Caco-2 (cell line): ENCODE results near the gene C1orf105. TPM values are rescaled to one million over a fixed set of nuclear protein-coding genes. Genes with fewer than 3 reads are reported as not detected.

ENCODE experiments used
- BruUV-seq: library from RNA; stranded (reverse); fragments of 400-500 nt; replicated peaks from 2 replicates; lab custom pipeline; 2021; lab: Mats Ljungman, UMichigan
- CTCF ChIA-PET: fragments of 300-600 bp; sonication (Branson Sonifier 250); formaldehyde crosslinking; loops from one replicate; lab custom pipeline; 2022; ENCODE audit warnings: antibody characterized with exemption; lab: Charles Lee
- POLR2A ChIA-PET: fragments of 300-600 bp; sonication (Branson Sonifier 250); formaldehyde crosslinking; loops from one replicate; lab custom pipeline; 2022; ENCODE audit warnings: antibody characterized with exemption; lab: Charles Lee
- DNase-seq, 2 experiments: peaks; one replicate each; pipeline versions ENCODE4 v3.0.0 to v3.0.0-alpha.2; 2020 to 2022
- H3K27me3 ChIP-seq: replicated peaks from 2 replicates; pipeline ENCODE4 v1.6.0; 2011; ENCODE audit warnings: low read length; ENCODE audit not compliant: control insufficient read depth, insufficient read depth
- H3K36me3 ChIP-seq: 2 replicates; pipeline ENCODE4 v1.5.1; 2011; ENCODE audit warnings: low read length; ENCODE audit not compliant: control insufficient read depth, insufficient read depth
- H3K4me1 ChIP-seq: fragments of 250-450 bp; sonication (Bioruptor Pico); 2 replicates; pipeline ENCODE4 v1.5.1; 2020; ENCODE audit warnings: mild to moderate bottlenecking
- H3K4me3 ChIP-seq: 2 replicates; pipeline ENCODE4 v1.5.1; 2011; ENCODE audit warnings: low read depth, mild to moderate bottlenecking, control low read depth, low read length
- H3K9me3 ChIP-seq: fragments of 250-450 bp; sonication (Bioruptor Pico); 2 replicates; pipeline ENCODE4 v1.5.1; 2020; ENCODE audit warnings: mild to moderate bottlenecking, moderate library complexity
- H3K27ac Mint-ChIP-seq: one replicate; pipeline ENCODE4 v1.8.0; 2022; ENCODE audit warnings: mixed read lengths; ENCODE audit not compliant: unreplicated experiment
- H3K27me3 Mint-ChIP-seq: one replicate; pipeline ENCODE4 v1.8.0; 2022; ENCODE audit warnings: mixed read lengths; ENCODE audit not compliant: insufficient read depth, unreplicated experiment
- H3K36me3 Mint-ChIP-seq: one replicate; pipeline ENCODE4 v1.8.0; 2022; ENCODE audit warnings: mild to moderate bottlenecking, mixed read lengths; ENCODE audit not compliant: insufficient read depth, unreplicated experiment
- H3K4me1 Mint-ChIP-seq: one replicate; pipeline ENCODE4 v1.8.0; 2022; ENCODE audit warnings: low read depth, mixed read lengths; ENCODE audit not compliant: unreplicated experiment
- H3K4me3 Mint-ChIP-seq: one replicate; pipeline ENCODE4 v1.8.0; 2022; ENCODE audit warnings: mild to moderate bottlenecking, moderate library complexity, mixed read lengths; ENCODE audit not compliant: unreplicated experiment
- H3K9me3 Mint-ChIP-seq: one replicate; pipeline ENCODE4 v1.8.0; 2022; ENCODE audit warnings: mixed read lengths; ENCODE audit not compliant: unreplicated experiment
- CTCF ChIP-seq, 2 experiments: fragments of 200-600 bp in 1 of 2; IDR thresholded peaks; 1 replicate in 1 of 2; 2 replicates in 1 of 2; pipeline versions ENCODE4 v1.5.1 to v1.8.0; 2011 to 2022; ENCODE audit warnings: antibody characterized with exemption in 1 of 2, control low read depth in 1 of 2, inconsistent platforms in 1 of 2, low read depth in 1 of 2, low read length in 1 of 2, mild to moderate bottlenecking in 1 of 2, moderate library complexity in 1 of 2; ENCODE audit not compliant: insufficient read depth in 1 of 2, severe bottlenecking in 1 of 2, unreplicated experiment in 1 of 2
- intact Hi-C: fragments of 100-400 bp; cut with micrococcal nuclease; formaldehyde crosslinking; loops from one replicate; pipeline ENCODE4 v1.10.0; 2022; ENCODE audit not compliant: unreplicated experiment
- total RNA-seq: library from RNA; stranded (reverse); gene quantifications from 2 replicates; pipeline ENCODE4 v1.2.3, GENCODE V29; 2022

C1orf105 gene
- total RNA-seq, 1 experiment from 2014 or later = 0.82 TPM

- CTCF ChIA-PET = no interaction called here
- intact Hi-C loops = no loop called here
These were observed 26.1 kb downstream of the C1orf105 start for GRCh38 chr1:172446547-172446946.

GRCh38 chr1:172447641-172448040 is 27.2 kb downstream of the C1orf105 start:
- Mint-ChIP-seq H3K4me1 (peaks cover 49% of the 10 kb centered on the region), H3K27ac (peak overlapping the region; percentile 88), H3K27me3 (no peaks in the 10 kb centered on the region), H3K36me3 (no peaks in the 10 kb centered on the region), H3K9me3 (no peaks in the 10 kb centered on the region), H3K4me3 (no peak overlapping the region)
- Histone ChIP-seq H3K27me3 (no peaks in the 10 kb centered on the region), H3K9me3 (no peaks in the 10 kb centered on the region), H3K4me3 (no peak overlapping the region), H3K36me3 (no peaks in the 10 kb centered on the region), H3K4me1 (peaks cover 65% of the 10 kb centered on the region)
- DNase-seq = no peak
- POLR2A ChIA-PET = no interaction called here
- BruUV-seq = no TSS peak
- TF ChIP-seq CTCF (IDR thresholded peaks at IDR 0.05; ENCODE audit: insufficient read depth in 1 of 2, low read depth in 1 of 2, low read length in 1 of 2, severe bottlenecking in 1 of 2, unreplicated experiment in 1 of 2) = no peak
- CTCF ChIA-PET = no interaction called here
- intact Hi-C loops = no loop called here

More at GRCh38 chr1:172446547-172446946, 26.1 kb downstream of the C1orf105 start:
- H3K4me1 ChIP-seq = peaks cover 56% of the 10 kb centered on the region
- no peaks in the 10 kb centered on the region for H3K36me3 Mint-ChIP-seq
- no peak overlapping the region for H3K4me3 ChIP-seq
- no peaks in the 10 kb centered on the region for H3K27me3 ChIP-seq
- no peaks in the 10 kb centered on the region for H3K27me3 Mint-ChIP-seq
- no peak overlapping the region for H3K4me3 Mint-ChIP-seq
- peaks cover 49% of the 10 kb centered on the region for H3K4me1 Mint-ChIP-seq
- no peak overlapping the region for H3K27ac Mint-ChIP-seq
- BruUV-seq = no TSS peak
- no peaks in the 10 kb centered on the region; the same call in 1 of the 2 replicates for H3K36me3 ChIP-seq
- POLR2A ChIA-PET = no interaction called here
- H3K9me3 Mint-ChIP-seq = no peaks in the 10 kb centered on the region
- no peak for TF ChIP-seq CTCF (IDR thresholded peaks at IDR 0.05; ENCODE audit: insufficient read depth in 1 of 2, low read depth in 1 of 2, low read length in 1 of 2, severe bottlenecking in 1 of 2, unreplicated experiment in 1 of 2)
- DNase-seq = no peak
- H3K9me3 ChIP-seq = no peaks in the 10 kb centered on the region

- DNase-seq = peak; percentile 82 to 87
- H3K27me3 Mint-ChIP-seq = no peaks in the 10 kb centered on the region
- intact Hi-C loops = loop anchor here (1.0 kb wide), 1 partner anchor 50 kb away; no protein-coding TSS in a partner anchor
These were observed 28.6 kb downstream of the C1orf105 start for GRCh38 chr1:172448995-172449584.

More at GRCh38 chr1:172448995-172449584, 28.6 kb downstream of the C1orf105 start:
- H3K4me1 Mint-ChIP-seq = peaks cover 61% of the 10 kb centered on the region
- ChIA-PET POLR2A (interaction anchor here (0.5 to 3.2 kb wide), 5 partner anchors 11 to 83 kb away, joined by 3 to 42 read pairs (median 5); partner anchors contain the start of gene SUCO), CTCF (interaction anchor here (0.6 to 3.1 kb wide), 9 partner anchors 17 to 447 kb away, joined by 3 to 21 read pairs (median 3); partner anchors contain the start of gene SUCO)
- H3K9me3 Mint-ChIP-seq = no peaks in the 10 kb centered on the region
- H3K36me3 ChIP-seq = no peaks in the 10 kb centered on the region
- peak overlapping the region; percentile 88 for H3K27ac Mint-ChIP-seq
- H3K4me3 Mint-ChIP-seq = peak overlapping the region; percentile 68
- no peaks in the 10 kb centered on the region for H3K27me3 ChIP-seq
- no peaks in the 10 kb centered on the region for H3K36me3 Mint-ChIP-seq
- TF ChIP-seq CTCF (IDR thresholded peaks at IDR 0.05; ENCODE audit: insufficient read depth in 1 of 2, low read depth in 1 of 2, low read length in 1 of 2, severe bottlenecking in 1 of 2, unreplicated experiment in 1 of 2) = no peak
- H3K9me3 ChIP-seq = no peaks in the 10 kb centered on the region
- no peak overlapping the region for H3K4me3 ChIP-seq
- peaks cover 74% of the 10 kb centered on the region for H3K4me1 ChIP-seq
- BruUV-seq = no TSS peak
